ENCODE data around the gene TRIM58.

Gene TRIM58

DNA sequence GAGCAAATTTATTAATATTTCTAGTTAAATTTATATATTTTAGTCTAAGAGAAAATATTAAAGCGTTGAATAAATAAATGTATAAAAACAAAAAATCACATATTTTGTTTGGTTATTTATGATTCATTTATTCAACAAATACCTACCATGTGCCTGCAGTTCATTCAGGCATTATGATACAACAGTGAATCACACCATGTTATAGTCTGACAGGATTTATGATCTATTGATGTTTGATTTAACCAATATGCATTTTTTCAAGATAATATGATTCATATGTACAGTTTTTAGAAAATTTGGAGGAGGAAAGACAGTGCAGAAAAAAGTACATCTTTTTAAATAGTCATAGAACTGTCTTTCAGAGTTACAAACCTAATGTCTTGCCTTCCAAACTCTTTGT is 7.4 kb upstream of the TRIM58 start:
- TF ChIP-seq, protein P1, sequence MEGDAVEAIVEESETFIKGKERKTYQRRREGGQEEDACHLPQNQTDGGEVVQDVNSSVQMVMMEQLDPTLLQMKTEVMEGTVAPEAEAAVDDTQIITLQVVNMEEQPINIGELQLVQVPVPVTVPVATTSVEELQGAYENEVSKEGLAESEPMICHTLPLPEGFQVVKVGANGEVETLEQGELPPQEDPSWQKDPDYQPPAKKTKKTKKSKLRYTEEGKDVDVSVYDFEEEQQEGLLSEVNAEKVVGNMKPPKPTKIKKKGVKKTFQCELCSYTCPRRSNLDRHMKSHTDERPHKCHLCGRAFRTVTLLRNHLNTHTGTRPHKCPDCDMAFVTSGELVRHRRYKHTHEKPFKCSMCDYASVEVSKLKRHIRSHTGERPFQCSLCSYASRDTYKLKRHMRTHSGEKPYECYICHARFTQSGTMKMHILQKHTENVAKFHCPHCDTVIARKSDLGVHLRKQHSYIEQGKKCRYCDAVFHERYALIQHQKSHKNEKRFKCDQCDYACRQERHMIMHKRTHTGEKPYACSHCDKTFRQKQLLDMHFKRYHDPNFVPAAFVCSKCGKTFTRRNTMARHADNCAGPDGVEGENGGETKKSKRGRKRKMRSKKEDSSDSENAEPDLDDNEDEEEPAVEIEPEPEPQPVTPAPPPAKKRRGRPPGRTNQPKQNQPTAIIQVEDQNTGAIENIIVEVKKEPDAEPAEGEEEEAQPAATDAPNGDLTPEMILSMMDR (IDR thresholded peaks at IDR 0.05; ENCODE audit: insufficient read depth, low read depth, low read length, missing control alignments): no peak
- no peak overlapping the region for H3K4me3 ChIP-seq (ENCODE audit: low read length)
- DNase-seq (ENCODE audit: low read depth): no peak

DNA sequence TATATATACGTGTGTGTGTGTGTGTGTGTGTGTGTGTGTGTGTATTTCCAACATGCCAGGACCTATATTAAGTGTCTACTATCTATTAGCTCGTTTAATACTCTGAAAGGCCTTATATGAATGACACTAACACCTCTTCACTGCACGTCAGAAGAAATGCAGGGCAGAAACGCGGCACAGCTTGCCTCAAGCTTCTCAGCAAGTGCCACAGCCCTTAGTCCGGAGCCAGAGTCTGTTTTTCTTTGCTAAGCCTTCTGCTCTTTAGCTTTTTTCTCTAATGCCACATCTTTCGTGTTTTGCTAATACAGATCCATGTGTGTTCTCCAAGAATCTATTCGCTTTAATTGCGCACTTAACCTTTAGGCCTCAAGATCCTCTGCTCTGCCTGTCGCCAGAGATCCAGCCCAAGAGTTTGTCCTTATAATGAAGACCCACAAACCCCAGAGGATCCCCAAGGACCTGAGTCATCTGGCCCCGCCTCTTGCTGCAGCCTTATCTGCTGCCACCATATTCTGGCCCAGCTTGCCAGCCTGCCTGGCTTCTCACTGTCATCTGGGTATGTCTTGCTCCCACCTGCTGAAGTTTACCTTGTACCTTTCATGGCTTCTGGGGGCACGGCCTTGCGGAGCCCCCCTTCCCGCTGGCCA is 2.0 kb upstream of the TRIM58 start:
- TF ChIP-seq, protein P1 (IDR thresholded peaks at IDR 0.05; ENCODE audit: insufficient read depth, low read depth, low read length, missing control alignments): no peak
- DNase-seq (ENCODE audit: low read depth): no peak
- no peak overlapping the region for H3K4me3 ChIP-seq (ENCODE audit: low read length)

DNA sequence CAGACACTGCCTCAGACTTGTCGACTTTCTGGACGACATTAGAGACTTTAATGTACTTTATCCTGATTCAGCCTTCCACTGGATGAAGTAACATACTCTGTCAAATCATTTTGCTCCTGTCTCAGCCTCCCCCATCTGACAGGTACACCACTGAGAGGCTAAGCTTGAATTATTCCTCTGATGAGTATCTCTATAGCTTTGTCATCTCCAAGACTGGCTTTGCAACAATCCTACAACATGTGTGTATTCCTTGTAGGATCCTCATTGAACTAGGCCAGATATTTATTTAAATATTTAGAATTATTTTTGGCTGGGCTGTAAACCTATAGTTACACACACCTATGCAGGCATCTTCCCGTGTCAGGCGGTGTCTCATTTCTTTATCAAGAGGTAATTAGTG is 1.1 kb upstream of the TRIM58 start:
- no peak for DNase-seq (ENCODE audit: low read depth)
- no peak overlapping the region for H3K4me3 ChIP-seq (ENCODE audit: low read length)
- TF ChIP-seq, protein P1 (IDR thresholded peaks at IDR 0.05; ENCODE audit: insufficient read depth, low read depth, low read length, missing control alignments): no peak

DNA sequence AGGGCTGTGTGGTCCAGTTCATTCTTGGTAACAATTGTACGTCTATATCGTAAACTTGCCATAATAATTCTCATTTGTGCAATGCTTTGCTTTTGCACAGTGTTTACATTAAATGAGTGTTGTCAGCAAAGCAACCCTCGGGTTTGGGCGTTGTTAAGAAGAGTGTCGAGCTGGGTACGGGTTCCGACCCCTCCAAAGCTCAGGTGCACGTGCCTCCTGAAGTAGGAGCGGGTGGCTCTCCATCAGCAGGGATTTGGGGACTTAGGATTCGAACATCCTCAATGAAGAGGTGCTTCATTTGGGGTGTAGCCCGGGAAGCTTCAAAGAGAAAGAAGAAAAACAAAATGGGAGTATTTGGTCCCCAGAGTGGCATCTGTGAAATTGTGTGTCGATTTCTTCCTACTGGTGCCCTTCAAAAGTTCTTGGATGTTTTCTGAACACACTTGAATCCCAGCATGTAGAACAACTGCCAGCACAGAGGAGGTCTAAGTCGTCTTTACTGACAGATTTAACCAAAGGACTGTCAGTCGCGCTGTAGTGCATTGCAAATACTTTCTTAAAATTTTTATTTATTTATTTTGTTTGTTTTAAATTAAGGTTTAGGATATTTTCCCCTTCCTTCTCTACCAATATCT is 1.1 kb downstream of the TRIM58 start:
- TF ChIP-seq, protein P1 (IDR thresholded peaks at IDR 0.05; ENCODE audit: insufficient read depth, low read depth, low read length, missing control alignments): no peak
- no peak for DNase-seq (ENCODE audit: low read depth)
- no peak overlapping the region for H3K4me3 ChIP-seq (ENCODE audit: low read length)

DNA sequence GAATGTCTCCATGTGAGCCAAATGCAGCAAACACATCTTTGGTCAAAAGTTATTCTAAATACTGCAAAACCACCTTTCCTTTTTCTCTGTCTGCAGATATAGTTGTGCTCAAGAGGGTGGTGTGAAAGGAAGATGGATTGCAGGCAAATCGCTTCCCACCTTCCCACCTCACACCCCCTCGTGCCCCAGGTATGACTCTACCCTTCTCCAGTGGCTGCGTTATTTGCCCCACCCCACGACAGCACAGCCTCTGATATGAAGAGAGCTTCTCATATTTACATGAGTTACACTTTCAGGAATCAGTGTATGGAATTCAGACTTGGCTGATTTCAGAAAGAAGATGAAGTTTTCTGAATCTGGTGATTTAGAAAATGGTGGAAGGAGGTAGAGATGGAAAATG is 5.8 kb downstream of the TRIM58 start:
- no peak overlapping the region for H3K4me3 ChIP-seq (ENCODE audit: low read length)
- TF ChIP-seq, protein P1 (IDR thresholded peaks at IDR 0.05; ENCODE audit: insufficient read depth, low read depth, low read length, missing control alignments): no peak
- no peak for DNase-seq (ENCODE audit: low read depth)

DNA sequence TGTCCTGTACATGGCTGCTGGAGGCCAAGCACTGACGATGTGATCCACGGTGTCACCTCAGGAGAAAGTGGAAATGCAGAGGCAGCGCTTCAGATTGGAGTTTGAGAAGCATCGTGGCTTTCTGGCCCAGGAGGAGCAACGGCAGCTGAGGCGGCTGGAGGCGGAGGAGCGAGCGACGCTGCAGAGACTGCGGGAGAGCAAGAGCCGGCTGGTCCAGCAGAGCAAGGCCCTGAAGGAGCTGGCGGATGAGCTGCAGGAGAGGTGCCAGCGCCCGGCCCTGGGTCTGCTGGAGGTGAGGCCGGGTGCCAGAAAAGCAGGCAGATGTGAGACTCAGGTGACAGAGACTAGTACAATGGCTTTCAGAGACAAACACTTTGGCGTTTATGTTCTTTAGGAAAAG is 7.7 kb downstream of the TRIM58 start:
- H3K4me3 ChIP-seq (ENCODE audit: low read length): no peak overlapping the region
- TF ChIP-seq, protein P1 (IDR thresholded peaks at IDR 0.05; ENCODE audit: insufficient read depth, low read depth, low read length, missing control alignments): no peak
- no peak for DNase-seq (ENCODE audit: low read depth)

DNA sequence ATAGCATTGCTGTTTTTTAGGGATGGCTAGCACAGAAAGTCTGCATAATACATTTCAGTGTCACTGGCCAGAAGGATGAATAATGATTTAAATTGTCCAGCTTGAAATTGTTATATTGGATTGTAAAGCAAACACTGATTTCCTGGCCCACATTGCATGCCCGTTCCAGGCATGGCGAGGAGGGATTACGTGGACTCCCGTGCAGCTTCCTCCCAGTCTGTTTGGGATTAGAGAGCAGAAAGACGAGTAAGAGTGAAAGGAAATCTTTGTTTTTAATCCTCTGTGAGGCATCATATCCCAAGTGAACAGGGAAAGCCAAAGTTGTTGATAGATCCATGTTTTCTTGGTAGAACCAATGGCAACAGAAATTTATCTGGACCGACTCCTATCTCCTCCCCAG is 8.4 kb downstream of the TRIM58 start:
- DNase-seq (ENCODE audit: low read depth): no peak
- TF ChIP-seq, protein P1 (IDR thresholded peaks at IDR 0.05; ENCODE audit: insufficient read depth, low read depth, low read length, missing control alignments): no peak
- H3K4me3 ChIP-seq (ENCODE audit: low read length): no peak overlapping the region
